Mucosa of rectum (tissue), 2 donors: ENCODE results near the gene MRPS18C.
"Not testable (repeated sequence)": the region's sequence is repeated elsewhere in the genome, so short reads cannot be mapped to it uniquely, and the experiment has no call there.

Experiments
- H3K27ac ChIP-seq, 2 donors: one replicate each; pipeline ENCODE4 v1.7.0; 2013; ENCODE audit warnings: inconsistent platforms in 2 of 2, low read depth in 2 of 2, low read length in 2 of 2
- H3K27me3 ChIP-seq, 2 donors: one replicate each; pipeline ENCODE4 v1.7.0; 2013; ENCODE audit warnings: low read length in 2 of 2; ENCODE audit not compliant: control insufficient read depth in 2 of 2, insufficient read depth in 2 of 2
- H3K36me3 ChIP-seq, 2 donors: one replicate each; pipeline ENCODE4 v1.7.0; 2013; ENCODE audit warnings: low read length in 2 of 2; ENCODE audit not compliant: control insufficient read depth in 2 of 2, insufficient read depth in 2 of 2
- H3K4me1 ChIP-seq, 2 donors: one replicate each; pipeline ENCODE4 v1.7.0; 2013; ENCODE audit warnings: low read length in 2 of 2, mild to moderate bottlenecking in 1 of 2; ENCODE audit not compliant: control insufficient read depth in 2 of 2, insufficient read depth in 2 of 2
- H3K4me3 ChIP-seq, 2 donors: one replicate each; pipeline ENCODE4 v1.7.0; 2013; ENCODE audit warnings: low read length in 2 of 2
- H3K9ac ChIP-seq, 2 donors: one replicate each; pipeline ENCODE4 v1.7.0; 2013; ENCODE audit warnings: low read length in 2 of 2, low read depth in 1 of 2, mild to moderate bottlenecking in 1 of 2
- H3K9me3 ChIP-seq, 2 donors: one replicate each; pipeline ENCODE4 v1.7.0; 2013; ENCODE audit warnings: low read length in 2 of 2; ENCODE audit not compliant: control insufficient read depth in 2 of 2
- donor health status: healthy.
- donor health status: Normal muscosa, but diverticular disease.

The MRPS18C gene

GRCh38 chr4:83496085-83496917 lies 40.4 kb downstream of the MRPS18C start:
- H3K9me3 ChIP-seq, H3K4me1 ChIP-seq, H3K27ac ChIP-seq, H3K27me3 ChIP-seq, H3K9ac ChIP-seq, H3K36me3 ChIP-seq, H3K4me3 ChIP-seq: not testable (repeated sequence)

GRCh38 chr4:83498187-83498586 lies 42.3 kb downstream of the MRPS18C start:
- H3K9me3 ChIP-seq = no peaks in the 10 kb centered on the region
- no peaks in the 10 kb centered on the region for H3K27me3 ChIP-seq
- no peaks in the 10 kb centered on the region for H3K36me3 ChIP-seq
- H3K4me3 ChIP-seq = no peak overlapping the region
- H3K27ac ChIP-seq = no peak overlapping the region
- H3K9ac ChIP-seq = no peak overlapping the region
- no peaks in the 10 kb centered on the region for H3K4me1 ChIP-seq

GRCh38 chr4:83501671-83502070 lies 45.8 kb downstream of the MRPS18C start:
- H3K4me3 ChIP-seq, H3K27ac ChIP-seq, H3K4me1 ChIP-seq, H3K9me3 ChIP-seq, H3K27me3 ChIP-seq, H3K36me3 ChIP-seq, H3K9ac ChIP-seq: not testable (repeated sequence)

GRCh38 chr4:83503974-83504373 lies 48.1 kb downstream of the MRPS18C start:
- no peak overlapping the region for H3K27ac ChIP-seq
- no peak overlapping the region for H3K9ac ChIP-seq

GRCh38 chr4:83504503-83504902 lies 48.6 kb downstream of the MRPS18C start:
- Histone ChIP-seq H3K9ac (no peak overlapping the region), H3K4me1 (no peaks in the 10 kb centered on the region), H3K27ac (no peak overlapping the region), H3K9me3 (no peaks in the 10 kb centered on the region), H3K27me3 (no peaks in the 10 kb centered on the region), H3K4me3 (no peak overlapping the region), H3K36me3 (no peaks in the 10 kb centered on the region)

More at GRCh38 chr4:83503974-83504373, 48.1 kb downstream of the MRPS18C start:
- H3K4me3 ChIP-seq = no peak overlapping the region
- no peaks in the 10 kb centered on the region for H3K27me3 ChIP-seq
- no peaks in the 10 kb centered on the region for H3K36me3 ChIP-seq
- no peaks in the 10 kb centered on the region for H3K9me3 ChIP-seq
- H3K4me1 ChIP-seq = no peaks in the 10 kb centered on the region

- H3K4me3 ChIP-seq = no peak overlapping the region
- H3K27me3 ChIP-seq = no peaks in the 10 kb centered on the region
- H3K9ac ChIP-seq = no peak overlapping the region
- H3K9me3 ChIP-seq = no peaks in the 10 kb centered on the region
- no peaks in the 10 kb centered on the region for H3K4me1 ChIP-seq
- no peaks in the 10 kb centered on the region for H3K36me3 ChIP-seq
- H3K27ac ChIP-seq = no peak overlapping the region
Measured at GRCh38 chr4:83504996-83505395, 49.1 kb downstream of the MRPS18C start.

- H3K4me1 ChIP-seq, H3K36me3 ChIP-seq, H3K9me3 ChIP-seq, H3K4me3 ChIP-seq, H3K27ac ChIP-seq, H3K27me3 ChIP-seq, H3K9ac ChIP-seq: not testable (repeated sequence)
Measured at GRCh38 chr4:83509156-83509585, 53.3 kb downstream of the MRPS18C start.

- Histone ChIP-seq H3K27ac (no peak overlapping the region), H3K4me3 (no peak overlapping the region), H3K27me3 (no peaks in the 10 kb centered on the region), H3K9ac (no peak overlapping the region), H3K9me3 (no peaks in the 10 kb centered on the region), H3K4me1 (no peaks in the 10 kb centered on the region), H3K36me3 (no peaks in the 10 kb centered on the region)
Measured at GRCh38 chr4:83510442-83510841, 54.6 kb downstream of the MRPS18C start.
